GM23248 (cell line): ENCODE results near the gene PRSS33. TPM values are rescaled to one million over a fixed set of nuclear protein-coding genes. Genes with fewer than 3 reads are reported as not detected.

ENCODE experiments used
- DNase-seq: peaks from one replicate; pipeline ENCODE4 v3.0.0-alpha.2; 2015
- H2AFZ ChIP-seq: fragments of 200-600 bp; sonication (generic); 2 replicates; pipeline ENCODE4 v1.6.1; 2016; ENCODE audit warnings: antibody characterized with exemption
- H3F3A ChIP-seq: fragments of 200-600 bp; sonication (generic); 2 replicates; pipeline ENCODE4 v1.6.1; 2016; ENCODE audit warnings: mild to moderate bottlenecking, antibody characterized with exemption, mixed run types; ENCODE audit not compliant: insufficient read depth
- H3K27ac ChIP-seq: fragments of 200-600 bp; sonication (generic); 2 replicates; pipeline ENCODE4 v1.5.1; 2016; ENCODE audit warnings: mild to moderate bottlenecking
- H3K27me3 ChIP-seq: fragments of 200-600 bp; sonication (generic); replicated peaks from 2 replicates; pipeline ENCODE4 v1.6.1; 2016; ENCODE audit warnings: mild to moderate bottlenecking; ENCODE audit not compliant: insufficient read depth
- H3K36me3 ChIP-seq: fragments of 200-600 bp; sonication (generic); 2 replicates; pipeline ENCODE4 v1.6.1; 2016; ENCODE audit warnings: low read depth, mild to moderate bottlenecking
- H3K4me1 ChIP-seq: fragments of 200-600 bp; sonication (generic); 2 replicates; pipeline ENCODE4 v1.6.1; 2016; ENCODE audit warnings: mild to moderate bottlenecking; ENCODE audit not compliant: insufficient read depth
- H3K4me2 ChIP-seq: fragments of 200-600 bp; sonication (generic); one replicate; pipeline ENCODE4 v1.6.1; 2016; ENCODE audit warnings: mild to moderate bottlenecking; ENCODE audit not compliant: unreplicated experiment
- H3K4me3 ChIP-seq: fragments of 200-600 bp; sonication (generic); 2 replicates; pipeline ENCODE4 v1.5.1; 2016; ENCODE audit warnings: mild to moderate bottlenecking
- H3K79me2 ChIP-seq: fragments of 200-600 bp; sonication (generic); 2 replicates; pipeline ENCODE4 v1.6.1; 2016; ENCODE audit warnings: mild to moderate bottlenecking; ENCODE audit not compliant: insufficient read depth
- H3K9ac ChIP-seq: fragments of 200-600 bp; sonication (generic); 2 replicates; pipeline ENCODE4 v1.6.1; 2016; ENCODE audit warnings: mild to moderate bottlenecking
- H3K9me2 ChIP-seq: fragments of 200-600 bp; sonication (generic); 2 replicates; pipeline ENCODE4 v1.6.1; 2016; ENCODE audit warnings: mixed run types, mild to moderate bottlenecking, moderate library complexity; ENCODE audit not compliant: insufficient read depth
- H3K9me3 ChIP-seq: fragments of 200-600 bp; sonication (generic); one replicate; pipeline ENCODE4 v1.6.1; 2017; ENCODE audit warnings: low read depth
- H4K20me1 ChIP-seq: fragments of 200-600 bp; sonication (generic); 2 replicates; pipeline ENCODE4 v1.6.0; 2016; ENCODE audit not compliant: insufficient read depth
- EZH2 ChIP-seq: fragments of 200-600 bp; sonication (generic); IDR thresholded peaks from 2 replicates; pipeline ENCODE4 v1.6.1; 2018; ENCODE audit warnings: antibody characterized with exemption, mild to moderate bottlenecking; ENCODE audit not compliant: insufficient read depth, poor library complexity, severe bottlenecking
- EZH2phosphoT487 ChIP-seq: fragments of 200-600 bp; sonication (generic); IDR thresholded peaks from 2 replicates; pipeline ENCODE4 v1.6.1; 2018; ENCODE audit warnings: antibody characterized with exemption, moderate library complexity, mild to moderate bottlenecking, low read depth; ENCODE audit not compliant: insufficient read depth
- whole genome bisulfite sequencing, 2 experiments: methylation state at CpG; one replicate each; pipeline ENCODE4 v1.1.6; 2015 to 2017; ENCODE audit warnings: low lambda C conversion rate in 2 of 2, low coverage in 1 of 2; ENCODE audit errors: missing lambda C conversion rate in 2 of 2; 5-methylcytosine and 5-hydroxymethylcytosine counted together
- in situ Hi-C: fragments of 300-500 bp; cut with MboI; formaldehyde crosslinking; loops from 2 replicates; pipeline ENCODE4 v1.15.0; 2020
- polyA plus RNA-seq: library from polyadenylated mRNA; unstranded; fragments of >200 nt; fragmentation: Nextera tagmentation; extraction: Ambion mirVana; gene quantifications from 2 replicates; pipeline ENCODE4 v1.2.1, GENCODE V29; 2016
- total RNA-seq: library from RNA; depleted of rRNA; stranded (reverse); fragments of >200 nt; shearing (Covaris generic); gene quantifications from 2 replicates; pipeline ENCODE4 v1.2.3, GENCODE V29; 2014

PRSS33 gene
- total and polyA plus RNA-seq, 2 experiments from 2014 or later: not detected

- peak; percentile 66 for TF ChIP-seq EZH2
- no peak for TF ChIP-seq EZH2phosphoT487
- Histone ChIP-seq H3K9me3 (no peaks in the 10 kb centered on the region), H3K79me2 (no peaks in the 10 kb centered on the region), H3K36me3 (no peaks in the 10 kb centered on the region), H3K4me2 (peak overlapping the region; percentile 28), H3K9ac (no peak overlapping the region), H4K20me1 (no peaks in the 10 kb centered on the region), H2AFZ (no peak overlapping the region), H3K4me3 (peak overlapping the region; percentile 24; the same call in 1 of the 2 replicates), H3K4me1 (no peaks in the 10 kb centered on the region), H3K27me3 (peaks cover 48% of the 10 kb centered on the region), H3K9me2 (no peaks in the 10 kb centered on the region), H3K27ac (no peak overlapping the region), H3F3A (no peaks in the 10 kb centered on the region)
- in situ Hi-C loops: no loop called here
- WGBS, 2 experiments: 14% methylated on average over 56 to 57 of the region's 79 CpGs
- no peak for DNase-seq
Measured at GRCh38 chr16:2785101-2785991, 2.0 kb downstream of the PRSS33 start.

GRCh38 chr16:2784358-2785100 is 2.8 kb downstream of the PRSS33 start:
- TF ChIP-seq EZH2phosphoT487 (no peak), EZH2 (no peak)
- H3K9me2 ChIP-seq: no peaks in the 10 kb centered on the region
- H3K4me2 ChIP-seq: no peak overlapping the region
- H3K4me1 ChIP-seq: no peaks in the 10 kb centered on the region
- H3K9me3 ChIP-seq: no peaks in the 10 kb centered on the region
- DNase-seq: no peak
- no peaks in the 10 kb centered on the region for H3F3A ChIP-seq
- no peak overlapping the region for H2AFZ ChIP-seq
- H3K4me3 ChIP-seq: no peak overlapping the region
- in situ Hi-C loops: no loop called here
- no peak overlapping the region for H3K27ac ChIP-seq
- H4K20me1 ChIP-seq: no peaks in the 10 kb centered on the region
- 57 to 67% methylated on average over 11 to 14 of the region's 15 CpGs for WGBS, 2 experiments
- H3K9ac ChIP-seq: no peak overlapping the region
- no peaks in the 10 kb centered on the region for H3K79me2 ChIP-seq
- no peaks in the 10 kb centered on the region for H3K36me3 ChIP-seq
- H3K27me3 ChIP-seq: peaks cover 40% of the 10 kb centered on the region

- in situ Hi-C loops: no loop called here
- peaks cover 32% of the 10 kb centered on the region for H3K27me3 ChIP-seq
- 75 to 79% methylated on average over 15 of the region's 15 CpGs for WGBS, 2 experiments
- peaks cover 2% of the 10 kb centered on the region for H3K79me2 ChIP-seq
- no peaks in the 10 kb centered on the region for H3K36me3 ChIP-seq
- DNase-seq: no peak
- TF ChIP-seq EZH2phosphoT487: no peak
- TF ChIP-seq EZH2: no peak
- H3K9me3 ChIP-seq: no peaks in the 10 kb centered on the region
- no peak overlapping the region for H3K4me2 ChIP-seq
- no peak overlapping the region for H3K4me3 ChIP-seq
- no peaks in the 10 kb centered on the region for H3K4me1 ChIP-seq
- H3K9me2 ChIP-seq: no peaks in the 10 kb centered on the region
- no peak overlapping the region for H3K27ac ChIP-seq
- H2AFZ ChIP-seq: no peak overlapping the region
- no peak overlapping the region for H3K9ac ChIP-seq
- no peaks in the 10 kb centered on the region for H4K20me1 ChIP-seq
- no peaks in the 10 kb centered on the region for H3F3A ChIP-seq
Measured at GRCh38 chr16:2783581-2784357, 3.6 kb downstream of the PRSS33 start.
